GM19438 (cell line): ENCODE data around the gene TECPR1.

Source experiments
- ATAC-seq: cut with Tn5 transposase; IDR thresholded peaks from one replicate; pipeline ENCODE4 v1.9.1; 2021; ENCODE audit warnings: low read depth; ENCODE audit not compliant: unreplicated experiment

TECPR1 gene

DNA sequence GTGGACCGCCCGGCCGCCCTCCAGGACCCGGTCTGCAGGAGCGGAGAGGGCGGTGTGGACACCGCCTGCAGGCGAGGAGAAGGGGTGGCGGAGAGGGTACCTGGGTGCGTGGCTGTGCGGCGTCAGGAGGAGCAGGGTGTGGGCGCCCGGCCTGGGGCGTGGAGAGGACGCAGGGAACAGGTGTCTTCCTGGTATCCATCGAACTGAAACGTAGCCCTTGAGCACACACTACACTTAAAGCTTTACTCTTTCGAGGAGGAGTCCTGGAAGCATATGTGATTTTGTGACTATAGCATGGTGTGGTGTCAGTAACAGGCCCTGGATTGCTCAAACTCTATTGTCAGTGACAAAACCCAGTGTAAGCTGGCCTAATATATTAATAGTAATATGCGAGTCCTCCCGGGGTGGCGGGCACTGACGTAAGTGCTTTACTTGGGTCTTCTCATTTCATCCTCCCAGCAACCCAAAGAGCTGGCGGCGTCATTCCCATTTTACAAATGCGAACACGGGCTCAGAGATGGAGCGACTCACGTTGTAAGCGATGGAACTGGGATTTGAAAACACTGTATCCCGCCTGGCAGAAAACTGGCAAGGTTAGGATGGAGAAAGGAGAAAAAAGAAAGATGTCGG is 508 bp upstream of the TECPR1 start:
- ATAC-seq: no peak

- ATAC-seq: peak; percentile 40
Measured at GRCh38 chr7:98251231-98251600, 816 bp downstream of the TECPR1 start.

DNA sequence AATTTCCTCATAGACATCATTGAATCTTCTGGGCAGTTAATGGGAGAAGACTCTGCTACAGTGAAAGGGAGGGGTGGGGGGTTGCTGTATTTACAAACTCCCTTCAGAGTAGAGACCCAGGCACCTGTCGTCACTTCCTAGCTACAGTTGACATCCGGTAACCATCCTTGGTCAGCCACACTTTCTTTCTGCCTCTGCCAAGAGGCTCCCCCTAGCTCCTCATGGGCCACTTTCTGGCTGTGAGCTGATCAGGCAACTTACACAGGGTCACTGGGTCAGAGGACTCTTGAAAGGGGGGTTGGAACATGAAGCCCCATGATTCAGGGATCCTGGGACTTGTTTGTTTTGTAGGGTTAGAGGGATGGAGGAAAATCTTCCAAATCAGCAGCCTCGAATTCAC is 1.2 kb downstream of the TECPR1 start:
- peak; percentile 52 for ATAC-seq

GRCh38 chr7:98249106-98249505 is 2.9 kb downstream of the TECPR1 start:
- ATAC-seq: no peak

DNA sequence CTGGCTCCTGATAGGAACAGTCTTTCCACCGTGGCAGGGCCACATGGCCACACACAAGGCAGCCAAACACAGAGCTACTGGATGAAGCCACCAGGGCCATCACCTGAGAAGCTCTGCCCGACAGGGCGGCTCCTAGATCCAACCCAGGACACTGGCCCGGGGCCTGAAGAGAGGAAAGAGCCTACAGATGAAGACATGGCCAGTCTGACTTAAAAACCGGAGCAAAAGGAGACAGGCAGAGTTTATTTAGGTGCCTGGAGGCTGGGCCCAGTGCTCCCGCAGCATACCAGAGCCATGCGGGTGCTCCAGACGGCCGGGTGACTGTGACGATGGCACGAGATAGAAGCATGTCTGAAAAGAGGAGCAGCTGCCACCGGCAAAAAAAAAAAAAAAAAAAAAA is 3.9 kb downstream of the TECPR1 start:
- ATAC-seq: no peak

- no peak for ATAC-seq
Measured at GRCh38 chr7:98244871-98245270, 7.2 kb downstream of the TECPR1 start.

DNA sequence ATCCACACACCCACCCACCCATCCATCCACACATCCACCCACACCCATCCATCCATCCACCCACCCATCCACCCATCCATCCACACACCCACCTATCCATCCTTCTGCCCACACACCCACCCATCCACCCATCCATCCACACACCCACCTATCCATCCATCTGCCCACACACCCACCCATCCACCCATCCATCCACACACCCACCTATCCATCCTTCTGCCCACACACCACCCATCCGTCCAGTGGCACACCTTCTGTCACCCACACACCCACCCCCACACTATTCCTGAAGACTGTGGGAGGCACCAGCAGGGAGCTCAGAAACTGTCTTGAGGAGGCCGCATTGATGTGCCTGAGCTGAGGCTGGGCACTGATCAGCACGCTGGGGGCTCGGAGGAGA is 9.1 kb downstream of the TECPR1 start:
- ATAC-seq: no peak

DNA sequence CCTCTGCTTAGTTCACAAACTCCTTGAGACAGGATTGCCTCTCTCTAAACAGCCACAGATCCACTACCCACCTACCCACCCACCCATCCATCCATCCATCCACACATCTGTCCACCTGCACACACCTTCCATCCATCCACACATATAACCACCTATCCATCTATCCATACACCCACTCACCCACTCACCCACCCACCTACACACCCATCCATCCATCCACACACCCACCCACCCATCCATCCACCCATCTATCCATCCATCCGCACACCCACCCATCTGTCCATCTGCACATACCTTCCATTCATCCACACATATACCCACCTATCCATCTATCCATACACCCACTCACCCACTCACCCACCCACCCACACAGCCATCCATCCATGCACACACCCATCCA is 9.7 kb downstream of the TECPR1 start:
- ATAC-seq: no peak

DNA sequence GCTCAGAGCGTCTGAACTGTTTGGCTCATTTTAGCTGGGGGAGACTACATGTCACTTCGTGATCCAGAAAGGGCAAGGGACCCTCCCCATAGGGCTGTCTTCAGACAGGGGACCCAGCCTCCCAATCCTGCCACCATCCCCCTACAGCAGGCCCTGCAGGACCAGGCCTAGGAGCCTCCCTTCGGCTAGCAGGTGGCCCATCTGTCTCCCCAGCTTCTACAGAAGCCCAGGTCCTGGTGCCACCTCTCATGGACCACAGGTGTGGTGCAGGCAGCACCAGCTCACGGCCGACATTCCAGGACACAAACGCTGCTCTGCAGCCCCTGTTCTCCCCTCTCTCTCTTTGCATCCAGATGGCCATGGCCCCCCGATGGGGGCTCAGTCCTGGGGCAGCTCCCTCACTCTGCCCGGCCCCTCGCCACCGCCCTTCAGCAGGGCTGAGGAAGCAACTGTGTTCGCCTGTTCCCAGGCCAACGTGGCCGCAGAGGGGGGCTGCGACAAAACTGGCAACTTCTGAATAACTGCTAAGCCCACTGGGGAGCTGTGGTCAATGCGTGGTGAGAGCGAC is 10.3 kb downstream of the TECPR1 start:
- no peak for ATAC-seq

DNA sequence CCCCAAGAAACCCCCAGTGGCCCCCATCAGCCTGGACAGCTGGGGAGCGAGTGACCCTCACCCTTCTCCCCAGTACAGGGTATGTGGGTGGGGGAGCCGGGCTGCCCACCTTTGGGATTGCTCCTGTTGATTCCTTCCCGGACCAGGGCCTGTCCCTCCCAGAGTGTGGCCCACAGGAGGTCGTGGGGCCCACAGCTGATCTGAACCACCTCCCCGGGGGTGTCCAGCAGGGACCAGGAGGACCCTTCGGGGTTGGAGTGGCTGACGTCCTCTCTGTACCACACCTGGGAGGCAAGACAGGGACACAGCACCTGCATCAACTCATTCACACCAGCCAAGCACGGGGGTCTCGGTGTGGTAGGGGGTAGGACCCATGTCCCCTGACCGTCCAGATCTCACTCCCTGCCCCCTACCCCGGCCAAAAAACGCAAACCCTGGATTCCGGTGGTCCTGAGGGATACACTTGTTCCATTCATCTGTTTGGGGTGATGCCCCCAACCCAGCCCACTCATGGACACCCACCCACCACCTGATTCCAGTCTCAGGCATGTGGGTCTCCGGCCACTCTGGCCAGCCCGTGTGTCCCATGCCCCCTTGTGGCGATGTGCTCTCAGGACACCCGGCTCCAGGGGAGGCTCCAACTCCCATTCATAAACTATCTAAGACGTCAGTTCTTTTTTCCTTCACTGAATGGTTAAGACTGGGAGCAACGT is 10.9 kb downstream of the TECPR1 start:
- no peak for ATAC-seq

DNA sequence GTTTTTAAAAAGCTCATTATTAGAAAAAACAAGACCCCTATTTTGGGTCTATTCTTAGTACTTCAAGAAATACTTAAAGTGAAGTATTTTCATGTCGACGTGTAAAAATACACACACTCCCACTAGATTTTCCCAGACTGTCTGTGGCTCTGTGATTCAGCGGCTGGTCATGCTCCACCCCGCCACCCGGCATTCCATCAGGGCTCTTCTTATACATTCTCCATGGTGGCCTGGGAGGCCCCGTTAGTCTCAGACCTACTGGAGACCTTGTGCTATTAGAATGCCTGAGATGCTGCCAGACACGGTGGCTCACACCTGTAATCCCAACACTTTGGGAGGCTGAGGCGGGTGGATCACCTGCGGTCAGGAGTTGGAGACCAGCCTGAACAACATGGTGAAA is 13.1 kb downstream of the TECPR1 start:
- no peak for ATAC-seq

DNA sequence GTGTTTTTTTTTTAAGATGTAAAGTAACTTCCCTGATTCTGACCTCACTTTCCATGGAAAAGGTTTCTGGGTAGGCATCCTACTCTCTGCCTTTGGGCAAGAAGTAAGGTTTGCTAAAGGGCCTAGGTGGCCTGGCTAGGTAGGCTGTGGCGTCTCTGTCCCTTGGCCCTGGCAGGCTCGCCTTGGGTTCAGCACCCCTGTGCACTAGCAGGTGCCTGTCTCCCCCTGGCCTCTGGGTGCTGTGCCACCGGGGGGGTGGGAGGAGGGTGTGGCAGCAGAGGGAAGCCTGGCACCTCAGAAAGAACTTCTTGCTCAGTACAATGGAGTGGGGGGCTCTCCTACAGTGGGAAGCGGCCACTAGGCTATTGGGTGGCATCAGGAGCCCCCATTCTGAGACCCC is 14.0 kb downstream of the TECPR1 start:
- ATAC-seq: no peak

GRCh38 chr7:98236355-98237185 is 15.5 kb downstream of the TECPR1 start:
- no peak for ATAC-seq

DNA sequence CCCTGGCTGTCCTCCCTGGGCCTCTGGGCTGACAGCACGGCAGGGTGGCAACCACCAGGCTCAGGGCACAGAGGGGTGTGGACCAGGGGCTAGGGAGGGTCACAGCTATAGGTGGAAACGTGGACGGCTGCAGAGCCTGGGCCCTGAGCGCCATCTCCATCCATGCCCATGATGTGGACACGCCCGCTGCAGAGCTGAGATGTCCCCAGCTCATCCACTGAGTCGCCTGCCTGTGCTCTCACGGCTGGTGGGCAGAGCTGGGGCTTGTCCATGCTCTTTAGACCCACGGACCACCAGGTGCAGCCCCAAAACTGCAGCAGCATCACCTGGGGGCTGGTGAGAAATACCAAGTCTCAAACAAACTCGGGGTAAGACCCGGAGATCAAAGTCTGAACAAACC is 16.1 kb downstream of the TECPR1 start:
- no peak for ATAC-seq

- no peak for ATAC-seq
Measured at GRCh38 chr7:98234429-98235147, 17.4 kb downstream of the TECPR1 start.

DNA sequence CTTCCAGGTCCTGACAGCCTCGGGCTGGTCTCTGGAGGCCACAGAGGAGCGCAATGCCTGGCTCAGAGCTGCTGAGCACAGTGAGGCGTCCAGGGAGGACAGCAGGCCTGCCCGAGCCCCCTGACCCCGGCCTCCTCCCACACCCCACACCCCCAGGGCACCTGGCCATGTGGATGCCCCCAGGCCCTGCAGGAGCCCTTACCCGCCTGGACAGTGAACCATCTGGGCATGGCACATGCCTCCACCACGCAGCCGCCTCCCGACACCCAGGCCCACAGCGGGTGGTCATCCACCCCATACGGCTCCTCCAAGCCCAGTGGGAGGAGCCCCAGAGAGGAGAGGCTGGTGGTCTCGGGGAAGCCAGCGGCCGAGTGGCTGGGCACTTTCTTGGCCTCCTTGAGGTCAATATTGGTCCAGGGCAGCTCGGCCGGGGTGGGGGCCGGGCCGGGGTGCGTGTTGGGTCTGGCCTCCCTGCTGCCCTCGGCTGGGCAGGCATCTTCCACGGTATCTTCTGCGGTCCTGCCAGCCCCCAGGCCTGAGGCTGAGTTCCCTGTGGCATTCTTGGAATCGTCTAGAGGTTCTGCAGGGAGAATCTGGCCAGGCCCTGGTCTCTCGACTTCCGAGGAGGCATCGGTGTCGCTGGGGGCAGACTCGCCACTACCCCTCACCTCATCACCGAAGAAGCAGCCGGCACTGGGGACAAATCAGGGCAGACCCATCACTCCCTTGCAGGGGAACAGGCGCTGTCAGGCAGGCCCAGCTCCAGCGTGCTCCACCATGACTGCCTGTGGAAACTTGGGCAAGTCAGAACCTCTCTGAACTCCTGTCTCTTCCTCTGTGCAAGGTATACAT is 18.6 kb downstream of the TECPR1 start:
- ATAC-seq: no peak

DNA sequence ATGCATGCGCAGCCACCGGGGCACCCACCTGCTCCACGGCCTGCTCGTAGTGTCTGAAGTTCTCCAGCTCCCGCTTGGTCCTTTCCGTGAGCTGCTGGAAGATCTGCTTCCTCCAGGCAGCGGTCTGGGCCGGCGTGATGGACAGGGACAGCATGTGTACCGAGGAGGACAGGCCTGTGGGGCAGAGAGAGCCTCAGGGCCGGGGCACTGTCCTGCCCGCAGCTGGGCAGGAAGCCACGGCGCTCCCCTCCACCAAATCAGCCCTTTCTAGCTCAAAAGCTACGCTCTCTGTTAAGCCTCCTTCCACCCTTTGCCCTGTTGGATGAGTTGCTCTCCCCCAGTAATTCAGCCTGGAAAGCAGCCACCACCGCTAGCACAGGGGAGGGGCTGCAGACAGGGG is 19.2 kb downstream of the TECPR1 start:
- ATAC-seq: no peak

- no peak for ATAC-seq
Measured at GRCh38 chr7:98232263-98232585, 19.8 kb downstream of the TECPR1 start.

DNA sequence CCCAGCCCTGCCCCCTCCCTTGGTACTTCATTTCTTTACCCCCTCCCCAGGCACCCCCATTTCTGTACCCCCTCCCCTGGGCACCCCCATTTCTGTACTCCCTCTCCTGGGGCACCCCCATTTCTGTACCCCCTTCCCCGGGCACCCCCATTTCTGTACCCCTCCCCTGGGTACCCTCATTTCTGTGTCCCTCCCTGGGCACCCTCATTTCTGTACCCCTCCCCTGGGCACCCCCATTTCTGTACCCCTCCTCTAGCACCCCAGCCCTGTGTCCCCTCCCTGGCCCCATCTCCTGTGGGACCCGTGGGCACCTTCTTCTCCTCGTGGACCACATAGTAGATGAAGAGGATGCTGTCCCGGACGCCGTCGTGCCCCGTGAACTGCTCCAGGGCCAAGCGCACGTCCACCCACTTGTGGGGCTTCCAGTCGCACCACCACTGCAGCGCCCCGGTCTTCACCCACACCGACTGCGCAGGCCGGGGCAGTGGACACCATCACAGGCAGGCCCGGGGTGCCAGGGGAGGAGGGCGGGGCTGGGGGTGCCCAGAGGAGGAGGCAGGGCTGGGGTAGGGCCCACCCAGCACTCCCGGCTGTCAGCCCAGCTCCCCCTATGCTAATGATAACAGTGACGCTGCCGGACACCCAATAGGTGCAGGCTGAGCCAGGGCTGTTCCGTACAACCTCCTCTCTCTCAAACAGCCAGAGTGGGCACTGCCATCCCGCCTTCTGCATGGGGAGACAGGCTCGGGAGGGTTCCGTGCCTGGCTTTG is 20.4 kb downstream of the TECPR1 start:
- no peak for ATAC-seq
